ENCODE data around the gene NLN. TPM values are rescaled to one million over a fixed set of nuclear protein-coding genes. Genes with fewer than 3 reads are reported as not detected.

NLN gene
- total and polyA plus RNA-seq, 3 experiments from 2014 or later = 2.7 to 30.4 (median 27.9) TPM

GRCh38 chr5:65815161-65815560, 93.2 kb downstream of the NLN start:
- H3K9me3 Mint-ChIP-seq = no peaks in the 10 kb centered on the region
- no peaks in the 10 kb centered on the region for H3K36me3 ChIP-seq (ENCODE audit: insufficient read depth, low read length)
- CTCF ChIA-PET = no interaction called here

GRCh38 chr5:65816729-65817128, 94.7 kb downstream of the NLN start:
- Histone ChIP-seq H3K4me1 (ENCODE audit: insufficient read depth, low read length) (peaks cover 10% of the 10 kb centered on the region), H3K27ac (ENCODE audit: low read depth, low read length) (no peak overlapping the region), H3K9me3 (ENCODE audit: low read length) (no peaks in the 10 kb centered on the region), H3K4me3 (ENCODE audit: low read length) (no peak overlapping the region), H3K36me3 (ENCODE audit: insufficient read depth, low read length) (no peaks in the 10 kb centered on the region), H3K27me3 (ENCODE audit: insufficient read depth, low read length, poor library complexity, severe bottlenecking) (no peaks in the 10 kb centered on the region)
- H3K9me3 Mint-ChIP-seq = no peaks in the 10 kb centered on the region
- ChIA-PET POLR2A (no interaction called here), CTCF (no interaction called here)
- peaks cover 1 to 13% (median 6%) of the 10 kb centered on the region in 3 donors for H3K36me3 Mint-ChIP-seq
- H3K27me3 Mint-ChIP-seq = no peaks in the 10 kb centered on the region
- no peak overlapping the region for H3K27ac Mint-ChIP-seq
- H3K4me1 Mint-ChIP-seq = peaks cover 4 to 12% (median 12%) of the 10 kb centered on the region in 3 donors
- H3K4me3 Mint-ChIP-seq = no peak overlapping the region
- DNase-seq = no peak

More at GRCh38 chr5:65815161-65815560, 93.2 kb downstream of the NLN start:
- Histone ChIP-seq H3K4me1 (ENCODE audit: insufficient read depth, low read length) (peaks cover 10% of the 10 kb centered on the region), H3K9me3 (ENCODE audit: low read length) (no peaks in the 10 kb centered on the region), H3K27ac (ENCODE audit: low read depth, low read length) (no peak overlapping the region), H3K4me3 (ENCODE audit: low read length) (no peak overlapping the region), H3K27me3 (ENCODE audit: insufficient read depth, low read length, poor library complexity, severe bottlenecking) (no peaks in the 10 kb centered on the region)
- H3K4me1 Mint-ChIP-seq = peaks cover 4 to 12% (median 12%) of the 10 kb centered on the region in 3 donors
- no peak for DNase-seq
- POLR2A ChIA-PET = interaction anchor here (0.6 kb wide), 1 partner anchor 13 kb away, joined by 3 read pairs; no protein-coding TSS in a partner anchor
- H3K27ac Mint-ChIP-seq = no peak overlapping the region
- H3K4me3 Mint-ChIP-seq = no peak overlapping the region
- peaks cover 1 to 13% (median 9%) of the 10 kb centered on the region in 3 donors for H3K36me3 Mint-ChIP-seq
- no peaks in the 10 kb centered on the region for H3K27me3 Mint-ChIP-seq

- Mint-ChIP-seq H3K4me3 (no peak overlapping the region), H3K27ac (no peak overlapping the region), H3K9me3 (no peaks in the 10 kb centered on the region), H3K4me1 (peaks cover 1 to 7% (median 6%) of the 10 kb centered on the region in 3 donors), H3K36me3 (peaks cover 1 to 9% (median 3%) of the 10 kb centered on the region in 3 donors), H3K27me3 (no peaks in the 10 kb centered on the region)
- Histone ChIP-seq H3K9me3 (ENCODE audit: low read length) (no peaks in the 10 kb centered on the region), H3K36me3 (ENCODE audit: insufficient read depth, low read length) (no peaks in the 10 kb centered on the region), H3K4me1 (ENCODE audit: insufficient read depth, low read length) (peaks cover 3% of the 10 kb centered on the region), H3K4me3 (ENCODE audit: low read length) (no peak overlapping the region), H3K27me3 (ENCODE audit: insufficient read depth, low read length, poor library complexity, severe bottlenecking) (no peaks in the 10 kb centered on the region), H3K27ac (ENCODE audit: low read depth, low read length) (no peak overlapping the region)
- DNase-seq = no peak
- ChIA-PET CTCF (no interaction called here), POLR2A (no interaction called here)
These were observed 95.9 kb downstream of the NLN start for GRCh38 chr5:65817931-65818330.

DNA sequence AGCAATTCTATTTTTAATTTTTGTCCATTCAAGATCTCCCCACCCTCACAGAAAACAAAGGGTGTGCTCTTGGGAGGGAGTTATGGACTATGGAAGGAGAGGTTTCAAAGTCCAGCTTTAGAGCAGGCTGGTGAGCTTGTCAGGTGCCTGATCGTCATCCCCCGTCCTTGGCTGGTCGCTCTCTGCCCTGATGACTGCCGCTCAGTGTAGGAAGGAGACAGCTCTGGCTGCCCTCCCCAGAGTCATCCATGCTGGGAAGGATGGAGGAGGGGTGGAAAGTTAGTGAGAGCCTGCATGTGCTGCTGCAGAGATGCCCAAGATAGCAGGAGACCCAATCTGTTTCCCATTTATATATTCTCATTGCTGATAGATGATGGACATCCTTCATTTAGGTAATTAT, 96.6 kb downstream of the NLN start:
- DNase-seq = no peak
- Mint-ChIP-seq H3K4me3 (no peak overlapping the region), H3K27ac (no peak overlapping the region), H3K27me3 (no peaks in the 10 kb centered on the region), H3K36me3 (peaks cover 0 to 5% (median 3%) of the 10 kb centered on the region in 3 donors), H3K4me1 (peaks cover 0 to 3% (median 0%) of the 10 kb centered on the region in 3 donors), H3K9me3 (no peaks in the 10 kb centered on the region)
- ChIA-PET POLR2A (no interaction called here), CTCF (no interaction called here)
- Histone ChIP-seq H3K4me1 (ENCODE audit: insufficient read depth, low read length) (no peaks in the 10 kb centered on the region), H3K27ac (ENCODE audit: low read depth, low read length) (no peak overlapping the region), H3K4me3 (ENCODE audit: low read length) (no peak overlapping the region), H3K36me3 (ENCODE audit: insufficient read depth, low read length) (no peaks in the 10 kb centered on the region), H3K9me3 (ENCODE audit: low read length) (no peaks in the 10 kb centered on the region), H3K27me3 (ENCODE audit: insufficient read depth, low read length, poor library complexity, severe bottlenecking) (no peaks in the 10 kb centered on the region)

GRCh38 chr5:65819215-65819904, 97.4 kb downstream of the NLN start:
- no peak overlapping the region for H3K4me3 Mint-ChIP-seq
- DNase-seq = no peak
- H3K27me3 ChIP-seq (ENCODE audit: insufficient read depth, low read length, poor library complexity, severe bottlenecking) = no peaks in the 10 kb centered on the region
- H3K27me3 Mint-ChIP-seq = no peaks in the 10 kb centered on the region
- no peaks in the 10 kb centered on the region for H3K9me3 Mint-ChIP-seq
- H3K4me1 Mint-ChIP-seq = peaks cover 0 to 3% (median 0%) of the 10 kb centered on the region in 3 donors
- ChIA-PET CTCF (no interaction called here), POLR2A (no interaction called here)
- no peaks in the 10 kb centered on the region for H3K36me3 ChIP-seq (ENCODE audit: insufficient read depth, low read length)
- H3K27ac ChIP-seq (ENCODE audit: low read depth, low read length) = no peak overlapping the region
- peaks cover 0 to under 1% (median 0%) of the 10 kb centered on the region in 3 donors for H3K36me3 Mint-ChIP-seq
- H3K9me3 ChIP-seq (ENCODE audit: low read length) = no peaks in the 10 kb centered on the region
- H3K4me3 ChIP-seq (ENCODE audit: low read length) = no peak overlapping the region
- H3K4me1 ChIP-seq (ENCODE audit: insufficient read depth, low read length) = no peaks in the 10 kb centered on the region
- peak overlapping the region in 1 of 8 donors; percentile 88 for H3K27ac Mint-ChIP-seq

DNA sequence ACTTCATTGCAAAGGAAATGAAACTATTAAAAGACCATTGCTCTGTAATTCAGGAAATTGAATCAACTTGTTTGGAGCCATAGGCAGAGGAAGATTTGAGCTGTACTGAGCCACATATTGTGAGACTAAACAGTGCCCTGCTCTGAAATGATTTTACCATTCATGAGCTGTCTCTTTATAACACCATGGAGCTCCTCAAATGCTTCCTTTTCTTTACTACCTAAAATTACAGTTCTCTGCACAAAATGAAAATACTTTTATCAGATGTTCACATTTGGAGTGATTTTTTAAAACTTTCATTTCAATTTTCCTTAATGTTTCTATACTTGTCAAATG, 97.9 kb downstream of the NLN start:
- CTCF ChIA-PET = no interaction called here
- no peaks in the 10 kb centered on the region for H3K27me3 Mint-ChIP-seq

DNA sequence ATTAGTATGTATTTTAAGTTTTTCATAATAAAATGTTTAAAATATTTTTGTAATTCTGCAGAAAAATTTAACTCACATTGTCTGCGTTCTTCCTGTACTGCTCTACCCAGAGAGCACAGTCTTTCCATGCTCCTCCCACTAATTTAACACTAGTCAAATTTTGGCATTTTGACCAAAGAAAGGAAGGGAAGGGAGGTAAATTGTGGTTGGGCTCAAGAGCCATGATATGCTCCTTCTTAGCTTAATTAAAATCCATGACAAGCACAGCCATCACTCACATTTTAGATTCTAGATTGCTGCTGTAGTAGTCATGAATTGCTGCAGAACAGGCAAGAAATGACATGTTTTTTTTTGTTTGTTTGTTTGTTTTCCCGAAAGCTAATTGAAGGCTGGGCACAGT, 98.4 kb downstream of the NLN start:
- Mint-ChIP-seq H3K9me3 (no peaks in the 10 kb centered on the region), H3K4me3 (no peak overlapping the region), H3K27ac (no peak overlapping the region), H3K36me3 (no peaks in the 10 kb centered on the region), H3K27me3 (no peaks in the 10 kb centered on the region), H3K4me1 (peaks cover 2 to 4% (median 2%) of the 10 kb centered on the region in 3 donors)
- H3K27ac ChIP-seq (ENCODE audit: low read depth, low read length) = no peak overlapping the region
- no peak for DNase-seq
- H3K4me1 ChIP-seq (ENCODE audit: insufficient read depth, low read length) = no peaks in the 10 kb centered on the region
- no peaks in the 10 kb centered on the region for H3K9me3 ChIP-seq (ENCODE audit: low read length)
- ChIA-PET CTCF (no interaction called here), POLR2A (no interaction called here)
- no peaks in the 10 kb centered on the region for H3K36me3 ChIP-seq (ENCODE audit: insufficient read depth, low read length)
- H3K27me3 ChIP-seq (ENCODE audit: insufficient read depth, low read length, poor library complexity, severe bottlenecking) = no peaks in the 10 kb centered on the region
- no peak overlapping the region for H3K4me3 ChIP-seq (ENCODE audit: low read length)

More for the DNA sequence above, 97.9 kb downstream of the NLN start:
- peaks cover 0 to 3% (median 0%) of the 10 kb centered on the region in 3 donors for H3K4me1 Mint-ChIP-seq
- Histone ChIP-seq H3K27me3 (ENCODE audit: insufficient read depth, low read length, poor library complexity, severe bottlenecking) (no peaks in the 10 kb centered on the region), H3K36me3 (ENCODE audit: insufficient read depth, low read length) (no peaks in the 10 kb centered on the region), H3K9me3 (ENCODE audit: low read length) (no peaks in the 10 kb centered on the region), H3K4me1 (ENCODE audit: insufficient read depth, low read length) (no peaks in the 10 kb centered on the region), H3K27ac (ENCODE audit: low read depth, low read length) (no peak overlapping the region), H3K4me3 (ENCODE audit: low read length) (no peak overlapping the region)
- no peak overlapping the region for H3K4me3 Mint-ChIP-seq
- no peak overlapping the region for H3K27ac Mint-ChIP-seq
- H3K36me3 Mint-ChIP-seq = no peaks in the 10 kb centered on the region
- no peaks in the 10 kb centered on the region for H3K9me3 Mint-ChIP-seq
- POLR2A ChIA-PET = no interaction called here
- DNase-seq = no peak

DNA sequence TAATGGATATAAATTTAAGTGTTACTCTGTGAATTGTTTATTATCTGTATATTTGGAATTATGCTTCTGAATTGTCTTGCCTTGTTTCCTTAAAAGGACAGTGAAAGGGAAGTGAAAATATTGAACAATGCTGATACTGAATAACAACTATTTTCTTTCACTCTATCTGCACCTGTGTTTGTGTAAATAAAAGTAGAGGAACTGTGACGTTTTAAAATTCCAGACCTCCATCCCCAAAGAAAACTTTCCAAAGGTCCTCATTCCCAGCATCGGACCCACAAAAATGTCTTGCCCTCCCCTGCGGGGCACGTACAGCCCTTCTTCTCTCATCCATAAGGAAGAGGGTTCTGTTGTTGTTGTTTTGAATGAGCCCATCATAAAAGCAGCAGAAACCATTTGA, 100.0 kb downstream of the NLN start:
- Mint-ChIP-seq H3K4me1 (peaks cover 3 to 13% (median 11%) of the 10 kb centered on the region in 3 donors), H3K36me3 (no peaks in the 10 kb centered on the region), H3K27ac (no peak overlapping the region), H3K27me3 (no peaks in the 10 kb centered on the region), H3K9me3 (no peaks in the 10 kb centered on the region), H3K4me3 (no peak overlapping the region)
- POLR2A ChIA-PET = no interaction called here
- Histone ChIP-seq H3K36me3 (ENCODE audit: insufficient read depth, low read length) (no peaks in the 10 kb centered on the region), H3K27me3 (ENCODE audit: insufficient read depth, low read length, poor library complexity, severe bottlenecking) (no peaks in the 10 kb centered on the region), H3K4me3 (ENCODE audit: low read length) (no peak overlapping the region), H3K9me3 (ENCODE audit: low read length) (no peaks in the 10 kb centered on the region), H3K27ac (ENCODE audit: low read depth, low read length) (no peak overlapping the region), H3K4me1 (ENCODE audit: insufficient read depth, low read length) (peaks cover 5% of the 10 kb centered on the region)
- CTCF ChIA-PET = no interaction called here
- no peak for DNase-seq

Data from CD8-positive, alpha-beta memory T cell (primary cell).